Activated CD4-positive, CD25-positive, alpha-beta regulatory T cell treated with anti-CD3 and anti-CD28 coated beads, Interleukin-2, amount 50 U/mL, for 72 hours (primary cell): ENCODE measurements around the gene USP24.
"Not testable (repeated sequence)": the region's sequence is repeated elsewhere in the genome, so short reads cannot be mapped to it uniquely, and the experiment has no call there.

ENCODE experiments used
- DNase-seq: peaks from one replicate; pipeline ENCODE4 v3.0.0; 2021

USP24 gene

DNA sequence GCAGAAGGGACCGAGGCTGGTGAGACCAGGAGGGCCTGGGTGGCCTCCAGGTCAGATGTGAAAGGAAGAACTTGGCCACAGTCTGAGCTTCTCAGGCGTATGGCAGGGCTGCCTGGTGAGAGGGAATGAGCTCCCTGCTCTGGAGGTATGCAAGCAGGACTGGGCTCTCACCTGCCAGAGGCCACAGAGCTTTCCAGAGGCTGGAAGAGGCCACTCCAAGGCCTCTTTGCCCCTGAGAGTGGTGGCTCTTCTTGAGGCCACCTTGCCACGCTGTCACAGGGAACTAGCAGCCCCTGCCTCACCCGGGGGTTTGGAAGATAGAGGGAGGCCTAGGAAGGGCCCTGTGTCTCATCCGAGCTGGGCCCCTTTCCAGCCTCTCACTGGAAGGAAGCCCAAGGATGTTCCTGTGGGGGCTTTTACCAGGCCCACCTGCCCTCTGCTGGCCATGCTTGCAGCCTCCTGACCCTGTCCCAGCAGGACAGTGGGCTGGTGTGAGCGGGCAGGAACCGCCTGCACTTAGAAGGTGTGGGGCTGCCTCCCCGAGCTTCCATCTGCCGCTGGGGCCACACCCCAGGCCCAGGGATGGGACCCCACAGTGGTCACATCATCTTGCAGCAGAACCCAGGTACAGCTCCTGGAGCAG, 165.8 kb downstream of the USP24 start:
- DNase-seq, result no peak

DNA sequence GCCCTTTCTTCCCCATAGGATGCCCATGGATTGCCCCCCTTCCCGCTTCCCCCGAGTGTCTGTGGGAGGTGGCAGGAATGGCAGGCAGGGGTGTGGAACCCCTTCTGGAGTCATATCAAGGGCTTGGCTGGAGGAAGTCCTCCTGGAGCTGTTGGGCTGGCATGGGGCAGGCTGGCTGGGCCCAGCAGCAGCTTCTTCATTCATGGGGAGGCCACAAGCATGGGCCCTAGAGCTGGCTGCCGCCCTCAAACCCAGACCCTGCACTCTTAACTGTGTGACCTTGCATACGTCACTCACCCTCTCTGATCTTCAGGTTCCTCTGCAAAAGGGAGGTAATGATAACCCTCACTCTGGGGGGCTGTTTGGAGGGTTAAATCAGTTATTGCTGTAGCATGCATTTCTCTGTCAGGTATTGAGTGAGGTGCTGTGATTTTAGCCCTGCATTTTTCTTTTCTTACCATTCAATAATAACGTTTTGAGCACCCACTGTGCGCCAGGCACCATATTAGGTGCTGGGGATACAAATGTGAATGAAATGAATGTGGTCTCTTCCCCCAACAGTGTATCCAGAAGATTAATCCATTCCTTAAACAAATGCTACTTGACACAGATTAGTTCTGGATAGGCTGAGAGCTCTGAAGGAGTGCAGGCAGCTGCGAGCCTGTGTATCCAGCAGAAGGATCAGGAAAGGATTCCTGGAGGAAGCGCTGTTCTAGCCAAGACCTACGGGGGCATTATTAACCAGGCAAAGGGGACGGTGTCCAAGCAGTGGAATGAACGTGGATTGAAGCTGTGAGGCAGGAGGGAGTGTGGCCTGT, 166.5 kb downstream of the USP24 start:
- DNase-seq, result no peak

DNA sequence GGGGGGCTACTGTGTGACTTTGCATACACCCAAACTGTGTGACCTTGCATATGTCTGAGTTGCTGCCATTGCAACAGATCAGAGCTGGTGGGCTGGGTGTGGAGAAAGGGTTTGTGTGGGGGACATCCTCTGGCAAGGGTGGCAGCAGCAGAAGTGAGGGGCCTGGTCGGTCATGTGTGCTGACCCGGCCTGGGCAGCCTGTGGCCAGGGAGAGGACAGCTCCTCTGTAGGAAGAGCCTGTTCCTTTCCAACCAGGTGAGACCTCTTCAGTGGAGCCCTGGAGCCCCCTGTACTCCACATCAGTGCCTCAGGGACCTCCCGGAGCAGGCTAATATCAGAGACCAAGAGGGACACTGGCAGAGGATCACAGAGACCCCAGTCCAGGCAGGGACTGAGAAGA, 167.6 kb downstream of the USP24 start:
- no peak for DNase-seq

DNA sequence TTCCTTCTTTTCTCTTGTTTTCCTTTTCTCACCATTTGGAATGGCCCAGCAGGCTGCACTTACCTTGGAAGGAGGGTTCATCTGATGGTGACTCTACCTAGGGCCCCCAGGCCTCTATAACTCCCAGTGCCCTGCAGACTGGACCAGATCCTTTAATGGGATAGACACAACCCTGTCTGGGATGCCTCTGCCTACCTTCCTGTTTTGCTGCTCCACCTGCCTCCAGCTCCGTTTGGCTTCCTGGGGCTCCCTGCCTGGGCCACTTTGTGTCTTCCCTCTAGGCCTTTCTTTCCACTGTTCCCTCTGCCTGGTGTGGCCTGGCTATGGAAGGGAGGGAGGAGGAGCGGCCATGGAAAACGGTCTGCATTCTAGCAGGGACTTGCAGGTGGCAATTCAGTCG, 168.3 kb downstream of the USP24 start:
- DNase-seq, result no peak

DNA sequence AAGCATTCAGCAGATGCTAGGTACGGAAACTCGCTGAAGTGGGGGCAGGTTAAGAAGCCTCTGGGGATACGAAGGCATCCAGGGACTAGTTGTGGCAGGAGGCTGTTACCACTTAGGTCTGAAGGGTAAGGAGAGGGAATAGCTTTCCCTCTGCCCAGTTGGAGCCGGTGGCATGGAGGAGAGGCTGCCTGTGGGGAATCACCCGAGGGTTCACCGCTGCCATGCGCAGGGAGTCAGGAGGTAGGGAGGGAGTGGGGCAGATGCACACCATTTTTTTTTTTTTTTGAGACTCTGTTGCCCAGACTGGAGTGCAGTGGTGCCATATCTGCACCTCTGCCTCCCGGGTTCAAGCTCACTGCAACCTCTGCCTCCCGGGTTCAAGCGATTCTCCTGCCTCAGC, 169.7 kb downstream of the USP24 start:
- no peak for DNase-seq

DNA sequence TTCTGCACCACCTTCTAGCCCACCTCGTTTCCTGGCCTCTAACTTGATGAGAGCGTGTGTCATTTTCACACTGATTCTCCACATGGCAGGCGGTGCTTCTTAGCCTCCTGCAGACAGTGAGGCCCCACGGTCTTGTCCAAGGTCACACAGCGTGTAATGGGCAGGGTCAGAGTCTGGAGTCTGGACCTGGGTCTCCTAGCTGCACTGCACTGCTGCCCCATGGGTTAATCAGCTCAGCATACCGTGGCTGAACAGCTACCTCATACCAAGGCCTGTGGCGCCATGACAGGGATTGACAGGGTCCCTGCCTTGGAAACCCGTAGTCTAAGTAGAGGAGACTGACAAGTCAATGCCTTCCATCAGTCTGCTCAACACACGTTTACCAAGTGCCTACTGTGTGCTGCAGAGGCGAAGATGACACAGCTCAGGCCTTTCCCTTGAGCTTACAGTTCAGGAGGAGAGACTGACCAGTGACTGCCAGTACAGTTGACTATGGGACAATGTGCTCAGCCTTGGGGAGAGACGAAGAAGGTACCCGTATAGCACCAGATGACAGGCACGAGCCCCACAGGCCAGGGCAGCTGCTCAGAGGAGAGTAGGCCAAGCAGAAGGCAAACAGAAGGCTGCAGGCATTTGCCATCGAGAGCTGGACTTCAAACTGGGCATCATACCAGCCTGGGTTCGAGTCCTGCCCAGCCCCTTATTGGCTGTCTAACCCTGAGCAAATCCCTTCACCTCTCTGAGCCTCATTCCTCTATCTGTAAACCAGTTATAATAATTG, 170.4 kb downstream of the USP24 start:
- DNase-seq, result no peak

DNA sequence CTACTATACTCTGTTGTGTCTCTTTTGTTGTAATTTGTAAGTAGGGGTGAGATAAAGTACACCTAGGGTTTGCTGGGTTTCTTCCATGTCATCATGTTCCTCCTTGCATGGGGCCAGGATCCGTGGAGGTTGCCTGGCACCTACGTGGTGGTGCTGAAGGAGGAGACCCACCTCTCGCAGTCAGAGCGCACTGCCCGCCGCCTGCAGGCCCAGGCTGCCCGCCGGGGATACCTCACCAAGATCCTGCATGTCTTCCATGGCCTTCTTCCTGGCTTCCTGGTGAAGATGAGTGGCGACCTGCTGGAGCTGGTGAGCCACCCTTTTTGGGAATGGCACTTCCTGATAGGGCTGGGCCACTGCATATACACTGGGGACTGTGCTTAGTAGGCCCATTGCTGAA, 171.4 kb downstream of the USP24 start:
- DNase-seq, result no peak

DNA sequence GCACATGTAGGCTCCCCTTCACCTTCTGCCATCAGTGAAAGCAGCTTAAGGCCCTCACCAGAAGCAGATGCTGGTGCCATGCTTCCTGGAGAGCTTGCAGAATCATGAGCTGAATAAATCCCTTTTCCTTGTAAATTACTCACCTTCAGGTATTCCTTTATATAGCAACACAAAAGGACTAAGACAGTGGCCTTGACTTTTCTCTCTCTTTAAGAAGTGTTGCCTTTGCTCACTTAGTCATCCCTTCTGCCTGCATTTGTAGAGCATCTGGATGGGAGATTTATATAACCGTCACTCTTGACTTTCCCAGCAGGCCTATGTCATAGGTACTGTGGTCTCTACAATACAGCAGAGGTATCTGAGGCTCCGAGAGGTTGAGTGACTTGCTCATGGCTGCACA, 172.2 kb downstream of the USP24 start:
- DNase-seq, result no peak

DNA sequence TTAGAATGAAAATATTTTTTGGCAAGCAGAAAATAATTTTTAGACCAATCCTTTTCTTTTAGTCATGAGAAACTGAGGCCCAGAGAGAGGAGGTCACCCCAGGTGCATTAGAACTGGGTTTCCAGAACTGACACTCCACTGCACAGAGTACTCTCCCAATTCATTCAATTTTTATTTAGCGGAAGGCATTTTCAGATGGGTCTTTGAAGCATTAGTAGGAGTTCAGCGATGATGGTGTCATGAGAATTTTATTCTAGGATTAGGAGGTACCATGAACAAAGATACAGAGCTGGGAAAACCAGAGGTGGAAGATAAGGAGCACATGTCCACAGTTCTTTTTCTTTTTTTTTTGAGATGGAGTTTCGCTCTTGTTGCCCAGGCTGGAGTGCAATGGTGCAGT, 173.6 kb downstream of the USP24 start:
- DNase-seq, result no peak

DNA sequence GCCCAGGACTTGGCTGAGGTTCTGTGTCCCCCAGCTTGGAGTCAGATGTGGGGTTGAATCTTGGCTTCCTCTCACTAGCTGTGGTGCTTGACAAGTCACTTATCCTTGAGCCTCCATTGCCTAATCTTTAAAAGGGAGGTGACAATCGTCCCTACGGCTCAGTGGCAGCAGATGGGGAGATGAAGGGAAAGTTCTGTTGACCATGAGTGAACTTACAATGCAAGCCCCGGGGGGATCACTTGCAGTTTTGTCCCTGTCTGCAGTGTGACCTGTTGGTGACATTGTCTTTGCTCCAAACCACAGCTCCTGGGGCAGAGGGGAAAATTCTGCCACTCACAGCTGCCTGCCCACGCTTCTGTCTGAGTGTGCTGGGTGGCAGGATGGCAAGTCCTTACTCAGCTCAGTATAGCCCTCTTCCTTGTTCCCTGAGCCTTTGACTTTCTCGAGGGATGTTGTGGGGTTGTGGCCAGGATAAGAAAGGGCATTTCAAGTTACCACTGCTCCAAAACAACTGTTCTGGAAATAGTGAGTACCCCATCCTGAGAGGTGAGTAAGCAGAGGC, 174.2 kb downstream of the USP24 start:
- DNase-seq, result no peak

DNA sequence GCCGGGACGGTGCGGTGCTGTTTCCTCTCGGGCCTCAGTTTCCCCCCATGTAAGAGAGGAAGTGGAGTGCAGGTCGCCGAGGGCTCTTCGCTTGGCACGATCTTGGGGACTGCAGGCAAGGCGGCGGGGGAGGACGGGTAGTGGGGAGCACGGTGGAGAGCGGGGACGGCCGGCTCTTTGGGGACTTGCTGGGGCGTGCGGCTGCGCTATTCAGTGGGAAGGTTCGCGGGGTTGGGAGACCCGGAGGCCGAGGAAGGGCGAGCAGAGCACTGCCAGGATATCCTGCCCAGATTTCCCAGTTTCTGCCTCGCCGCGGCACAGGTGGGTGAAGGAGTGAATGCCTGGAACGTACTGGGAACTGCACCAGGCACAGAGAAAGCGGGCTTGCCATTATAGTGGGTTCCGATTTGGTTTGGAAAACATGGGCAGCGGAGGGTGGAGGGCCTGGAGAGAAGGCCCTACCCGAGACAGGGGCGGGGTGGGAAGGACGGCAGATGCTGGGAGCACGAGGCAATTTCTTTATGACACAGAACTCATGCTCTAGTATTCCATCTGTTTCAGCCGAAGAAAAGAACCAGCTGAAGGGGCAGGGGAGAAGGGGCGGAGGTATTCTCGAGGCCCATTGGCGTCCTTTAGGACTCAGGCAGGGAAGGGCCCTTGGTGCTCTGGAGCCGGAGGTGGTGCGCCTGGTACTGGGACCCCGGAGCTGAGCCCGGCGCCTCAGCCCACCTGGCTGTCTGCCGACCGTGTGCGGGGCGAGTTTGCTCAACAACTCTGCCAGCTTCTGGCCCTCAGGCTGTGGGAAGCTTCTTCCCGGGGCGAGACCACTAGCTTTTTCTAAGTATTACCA, 174.9 kb downstream of the USP24 start:
- no peak for DNase-seq

DNA sequence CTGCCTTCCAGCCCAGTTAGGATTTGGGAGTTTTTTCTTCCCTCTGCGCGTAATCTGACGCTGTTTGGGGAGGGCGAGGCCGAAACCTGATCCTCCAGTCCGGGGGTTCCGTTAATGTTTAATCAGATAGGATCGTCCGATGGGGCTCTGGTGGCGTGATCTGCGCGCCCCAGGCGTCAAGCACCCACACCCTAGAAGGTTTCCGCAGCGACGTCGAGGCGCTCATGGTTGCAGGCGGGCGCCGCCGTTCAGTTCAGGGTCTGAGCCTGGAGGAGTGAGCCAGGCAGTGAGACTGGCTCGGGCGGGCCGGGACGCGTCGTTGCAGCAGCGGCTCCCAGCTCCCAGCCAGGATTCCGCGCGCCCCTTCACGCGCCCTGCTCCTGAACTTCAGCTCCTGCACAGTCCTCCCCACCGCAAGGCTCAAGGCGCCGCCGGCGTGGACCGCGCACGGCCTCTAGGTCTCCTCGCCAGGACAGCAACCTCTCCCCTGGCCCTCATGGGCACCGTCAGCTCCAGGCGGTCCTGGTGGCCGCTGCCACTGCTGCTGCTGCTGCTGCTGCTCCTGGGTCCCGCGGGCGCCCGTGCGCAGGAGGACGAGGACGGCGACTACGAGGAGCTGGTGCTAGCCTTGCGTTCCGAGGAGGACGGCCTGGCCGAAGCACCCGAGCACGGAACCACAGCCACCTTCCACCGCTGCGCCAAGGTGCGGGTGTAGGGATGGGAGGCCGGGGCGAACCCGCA, 175.7 kb downstream of the USP24 start, which contains the start of gene PCSK9:
PCSK9 (plus strand) TSS at position 207 of the 741 bp plus-strand sequence; CDS start at position 497, 290 bp downstream.
- DNase-seq, result no peak

DNA sequence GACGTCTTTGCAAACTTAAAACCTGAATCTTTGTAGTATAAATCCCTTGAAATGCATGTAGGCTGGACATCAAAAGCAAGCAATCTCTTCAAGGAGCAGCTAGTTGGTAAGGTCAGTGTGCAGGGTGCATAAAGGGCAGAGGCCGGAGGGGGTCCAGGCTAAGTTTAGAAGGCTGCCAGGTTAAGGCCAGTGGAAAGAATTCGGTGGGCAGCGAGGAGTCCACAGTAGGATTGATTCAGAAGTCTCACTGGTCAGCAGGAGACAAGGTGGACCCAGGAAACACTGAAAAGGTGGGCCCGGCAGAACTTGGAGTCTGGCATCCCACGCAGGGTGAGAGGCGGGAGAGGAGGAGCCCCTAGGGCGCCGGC, 176.2 kb downstream of the USP24 start:
- no peak for DNase-seq

DNA sequence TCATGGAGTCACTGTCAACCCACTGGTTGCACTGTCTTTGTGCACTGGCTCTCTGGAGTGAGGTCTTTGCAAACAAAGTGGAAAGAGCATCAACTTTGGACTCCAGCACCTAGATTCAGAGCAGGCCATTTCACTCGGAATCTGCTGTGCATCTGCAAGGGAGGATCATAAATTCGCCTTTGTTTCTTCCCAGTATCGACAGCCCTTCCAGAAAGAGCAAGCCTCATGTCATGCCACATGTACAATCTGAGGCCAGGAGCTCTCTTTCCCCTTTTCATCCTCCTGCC, 176.7 kb downstream of the USP24 start:
- DNase-seq, result no peak

DNA sequence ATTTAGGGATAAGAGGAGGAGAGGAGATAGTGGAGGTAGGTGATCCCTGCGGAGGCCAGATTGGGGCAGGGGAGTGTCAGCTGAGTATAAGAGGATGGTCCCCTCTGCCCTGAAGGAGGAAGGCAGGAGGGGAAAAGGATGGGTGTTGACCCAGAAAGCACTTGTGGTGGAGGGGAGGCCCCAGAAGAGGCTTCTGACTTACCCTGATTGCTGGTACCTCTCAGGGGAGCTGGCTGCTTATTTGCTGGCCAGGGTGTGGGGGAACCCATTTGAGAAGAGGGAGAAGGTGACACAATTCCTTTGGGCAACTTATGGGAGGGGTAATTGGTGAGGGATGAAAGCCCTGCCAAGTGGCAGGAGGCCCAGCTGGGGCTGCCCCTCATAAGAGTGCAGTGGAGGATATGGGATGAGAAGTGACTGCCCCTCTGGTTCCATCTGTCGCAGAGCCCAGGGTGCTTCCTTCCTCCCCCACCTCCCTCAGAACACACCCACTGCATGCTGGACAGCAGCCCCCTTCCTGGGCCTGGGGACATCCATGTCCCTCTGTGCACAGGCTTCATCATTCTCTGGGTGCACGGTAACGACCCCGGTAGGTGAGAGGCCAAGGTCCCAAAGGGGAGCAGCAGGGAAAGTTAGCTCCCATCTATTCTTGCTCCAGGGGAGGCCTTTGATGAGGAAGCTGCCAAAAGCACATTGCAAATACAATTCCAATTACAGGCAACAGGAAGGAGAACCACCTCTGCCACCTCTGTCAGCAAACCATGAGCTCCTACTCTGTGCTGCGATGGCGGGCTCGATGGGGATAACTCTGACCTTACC, 177.2 kb downstream of the USP24 start:
- DNase-seq, result no peak

DNA sequence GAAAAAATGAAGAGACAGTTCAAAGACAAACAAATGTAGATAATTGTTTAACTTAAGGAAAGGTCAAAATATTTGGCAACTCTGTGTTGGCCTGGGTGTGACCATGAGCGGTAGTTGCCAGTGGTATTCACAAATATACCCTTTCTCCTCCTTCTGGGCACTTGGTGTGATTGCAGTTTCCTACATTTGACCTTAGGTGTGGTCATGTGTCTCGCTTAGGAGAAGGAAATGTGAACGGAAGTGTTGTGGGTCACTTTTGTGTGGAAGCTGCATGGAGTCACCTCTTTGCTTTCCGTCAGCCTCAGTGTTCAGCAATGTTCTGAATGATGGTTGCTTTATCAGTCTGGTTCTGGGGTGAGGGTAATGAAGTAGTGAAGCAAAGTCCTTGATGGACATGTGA, 179.3 kb downstream of the USP24 start:
- no peak for DNase-seq

DNA sequence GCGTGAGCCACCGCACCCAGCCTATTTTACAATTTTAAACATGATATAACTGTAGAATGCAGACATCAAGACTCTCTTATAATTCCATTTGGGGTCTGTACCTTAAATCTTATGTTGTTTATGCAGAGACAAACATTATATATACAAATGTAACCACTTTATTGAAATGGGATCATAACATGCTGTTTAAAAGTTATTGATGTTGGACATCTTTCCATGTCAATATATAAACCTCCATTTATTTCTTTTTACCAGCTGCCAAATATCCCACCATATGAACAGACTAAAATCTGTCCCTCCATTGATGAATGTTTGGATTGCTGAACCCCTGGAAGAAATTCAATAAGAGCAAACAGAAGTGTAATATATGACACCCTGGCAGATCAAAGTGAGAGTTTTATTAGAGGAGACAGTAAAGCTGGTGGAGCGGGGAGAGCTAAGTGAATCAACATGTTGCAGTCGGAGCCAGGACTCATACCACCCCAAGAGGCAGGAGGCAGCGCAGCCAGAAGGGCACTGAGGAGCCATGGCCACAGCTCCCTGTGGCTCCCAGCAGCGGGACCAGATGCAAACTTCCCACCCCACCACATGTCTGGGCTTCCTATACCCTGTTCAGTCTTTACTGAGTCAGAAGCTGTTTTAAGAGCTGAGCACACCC, 180.6 kb downstream of the USP24 start:
- no peak for DNase-seq

DNA sequence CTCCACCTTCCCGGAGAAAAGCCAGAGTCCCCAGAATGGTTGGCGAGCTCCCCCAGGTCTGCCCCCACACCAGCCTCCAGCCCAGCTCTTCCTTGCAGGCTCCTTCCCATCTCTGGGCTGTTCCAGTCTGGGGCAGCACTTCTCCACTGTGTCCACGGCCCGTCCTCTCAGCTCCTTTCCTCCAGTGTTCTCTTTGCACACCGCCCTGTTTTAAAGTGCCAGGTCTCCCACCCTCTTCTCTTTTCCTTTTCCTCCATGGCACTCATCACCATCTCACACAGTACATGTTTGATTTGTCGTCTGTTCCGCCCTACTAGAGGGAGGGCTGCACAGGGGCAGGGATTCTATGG, 181.9 kb downstream of the USP24 start:
- DNase-seq, result no peak

DNA sequence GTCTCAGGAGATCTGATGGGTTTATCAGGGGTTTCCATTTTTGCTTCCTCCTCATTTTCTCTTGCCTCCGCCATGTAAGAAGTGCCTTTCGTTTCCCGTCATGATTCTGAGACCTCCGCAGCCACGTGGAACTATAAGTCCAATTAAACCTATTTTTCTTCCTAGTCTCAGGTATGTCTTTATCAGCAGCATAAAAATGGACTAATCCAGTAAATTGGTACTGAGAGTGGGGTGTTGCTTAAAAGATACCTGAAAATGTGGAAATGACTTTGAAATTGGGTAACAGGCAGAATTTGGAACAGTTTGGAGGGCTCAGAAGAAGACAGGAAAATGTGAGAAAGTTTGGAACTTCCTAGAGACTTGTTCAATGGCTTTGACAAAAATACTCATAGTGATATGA, 184.1 kb downstream of the USP24 start:
- not testable (repeated sequence) for DNase-seq

DNA sequence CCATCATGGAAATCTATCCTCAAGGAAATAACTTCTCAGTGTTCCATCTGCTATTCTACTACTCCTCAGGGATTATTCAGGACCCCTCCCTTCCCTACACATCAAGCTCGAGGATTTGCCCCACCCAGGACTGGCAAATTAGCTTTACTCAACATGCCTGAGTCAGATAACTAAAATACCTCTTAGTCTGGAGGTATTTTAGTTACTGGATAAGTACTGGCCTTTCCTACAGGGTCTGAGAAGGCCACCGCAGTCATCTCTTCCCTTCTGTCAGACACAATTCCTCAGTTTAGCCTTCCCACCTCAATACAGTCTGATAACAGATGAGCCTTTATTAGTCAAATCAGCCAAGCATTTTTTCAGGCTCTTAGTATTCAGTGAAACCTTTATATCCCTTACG, 188.5 kb downstream of the USP24 start:
- DNase-seq, result not testable (repeated sequence)

DNA sequence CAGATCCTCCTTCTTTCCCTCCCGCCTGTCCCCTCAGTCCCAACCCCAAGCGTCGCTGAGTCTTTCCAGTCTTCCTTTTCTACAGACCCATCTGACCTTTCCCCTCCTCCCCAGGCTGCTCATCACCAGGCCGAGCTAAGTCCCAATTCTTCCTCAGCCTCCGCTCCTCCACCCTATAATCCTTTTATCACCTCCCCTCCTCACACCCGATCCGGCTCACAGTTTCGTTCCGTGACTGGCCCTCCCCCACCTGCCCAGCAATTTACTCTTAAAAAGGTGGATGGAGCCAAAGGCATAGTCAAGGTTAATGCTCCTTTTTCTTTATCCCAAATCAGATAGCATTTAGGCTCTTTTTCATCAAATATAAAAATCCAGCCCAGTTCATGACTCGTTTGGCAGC, 191.0 kb downstream of the USP24 start:
- DNase-seq, result not testable (repeated sequence)
